Measurements from ENCODE around the gene RGS11. TPM values are rescaled to one million over a fixed set of nuclear protein-coding genes. Genes with fewer than 3 reads are reported as not detected.

Gene RGS11
- polyA plus RNA-seq, 1 donor from 2014 or later = 3.5 TPM

DNA sequence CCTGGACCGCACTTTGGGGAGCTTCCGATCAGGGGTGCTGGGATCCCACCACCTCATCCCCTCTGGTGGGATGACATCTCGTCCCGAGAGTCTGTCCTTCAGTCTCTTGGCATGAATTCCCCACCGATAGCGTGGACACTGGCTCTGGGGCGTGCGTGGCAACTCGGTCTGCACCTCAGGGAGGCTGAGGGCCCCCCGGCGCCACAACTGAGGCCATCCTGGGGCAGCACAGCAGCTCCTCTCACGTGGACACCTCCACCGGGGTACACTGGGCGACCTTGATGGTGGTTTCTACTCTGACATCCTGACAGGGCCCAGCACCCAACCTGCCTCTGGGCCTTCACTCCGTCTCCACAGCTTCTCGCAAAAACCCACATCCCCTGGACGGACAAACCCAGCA, 15.8 kb upstream of the RGS11 start:
- H4K20me1 ChIP-seq (ENCODE audit: insufficient read depth) = no peaks in the 10 kb centered on the region
- no peaks in the 10 kb centered on the region for H3K79me2 ChIP-seq (replicated peaks; ENCODE audit: insufficient read depth, low read length)
- H2AFZ ChIP-seq (ENCODE audit: low read depth, low read length) = no peak overlapping the region
- no peaks in the 10 kb centered on the region for H3K9me3 ChIP-seq (ENCODE audit: low read length)
- no peaks in the 10 kb centered on the region for H3F3A ChIP-seq (ENCODE audit: insufficient read depth, low read length, poor library complexity, severe bottlenecking)
- no peak overlapping the region for H3K4me3 ChIP-seq (ENCODE audit: low read length)
- no peak overlapping the region for H3K27ac ChIP-seq (ENCODE audit: low read length)
- TF ChIP-seq EZH2 (IDR thresholded peaks at IDR 0.05; ENCODE audit: borderline replicate concordance, insufficient read depth, low read length, poor library complexity, severe bottlenecking) (no peak), TAF1 (IDR thresholded peaks at IDR 0.05; ENCODE audit: low read depth) (no peak), EP300 (conservative IDR thresholded peaks at IDR 0.05; ENCODE audit: poor library complexity, severe bottlenecking) (no peak), MXI1 (conservative IDR thresholded peaks at IDR 0.05; ENCODE audit: poor library complexity, severe bottlenecking) (no peak), SMC3 (conservative IDR thresholded peaks at IDR 0.05; ENCODE audit: poor library complexity) (no peak), RAD21 (conservative IDR thresholded peaks at IDR 0.05) (no peak), POLR2AphosphoS5 (IDR thresholded peaks at IDR 0.05) (no peak)
- TF ChIP-seq, protein P1, sequence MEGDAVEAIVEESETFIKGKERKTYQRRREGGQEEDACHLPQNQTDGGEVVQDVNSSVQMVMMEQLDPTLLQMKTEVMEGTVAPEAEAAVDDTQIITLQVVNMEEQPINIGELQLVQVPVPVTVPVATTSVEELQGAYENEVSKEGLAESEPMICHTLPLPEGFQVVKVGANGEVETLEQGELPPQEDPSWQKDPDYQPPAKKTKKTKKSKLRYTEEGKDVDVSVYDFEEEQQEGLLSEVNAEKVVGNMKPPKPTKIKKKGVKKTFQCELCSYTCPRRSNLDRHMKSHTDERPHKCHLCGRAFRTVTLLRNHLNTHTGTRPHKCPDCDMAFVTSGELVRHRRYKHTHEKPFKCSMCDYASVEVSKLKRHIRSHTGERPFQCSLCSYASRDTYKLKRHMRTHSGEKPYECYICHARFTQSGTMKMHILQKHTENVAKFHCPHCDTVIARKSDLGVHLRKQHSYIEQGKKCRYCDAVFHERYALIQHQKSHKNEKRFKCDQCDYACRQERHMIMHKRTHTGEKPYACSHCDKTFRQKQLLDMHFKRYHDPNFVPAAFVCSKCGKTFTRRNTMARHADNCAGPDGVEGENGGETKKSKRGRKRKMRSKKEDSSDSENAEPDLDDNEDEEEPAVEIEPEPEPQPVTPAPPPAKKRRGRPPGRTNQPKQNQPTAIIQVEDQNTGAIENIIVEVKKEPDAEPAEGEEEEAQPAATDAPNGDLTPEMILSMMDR (IDR thresholded peaks at IDR 0.05; ENCODE audit: poor library complexity, severe bottlenecking) = no peak
- TF ChIP-seq, protein P2, sequence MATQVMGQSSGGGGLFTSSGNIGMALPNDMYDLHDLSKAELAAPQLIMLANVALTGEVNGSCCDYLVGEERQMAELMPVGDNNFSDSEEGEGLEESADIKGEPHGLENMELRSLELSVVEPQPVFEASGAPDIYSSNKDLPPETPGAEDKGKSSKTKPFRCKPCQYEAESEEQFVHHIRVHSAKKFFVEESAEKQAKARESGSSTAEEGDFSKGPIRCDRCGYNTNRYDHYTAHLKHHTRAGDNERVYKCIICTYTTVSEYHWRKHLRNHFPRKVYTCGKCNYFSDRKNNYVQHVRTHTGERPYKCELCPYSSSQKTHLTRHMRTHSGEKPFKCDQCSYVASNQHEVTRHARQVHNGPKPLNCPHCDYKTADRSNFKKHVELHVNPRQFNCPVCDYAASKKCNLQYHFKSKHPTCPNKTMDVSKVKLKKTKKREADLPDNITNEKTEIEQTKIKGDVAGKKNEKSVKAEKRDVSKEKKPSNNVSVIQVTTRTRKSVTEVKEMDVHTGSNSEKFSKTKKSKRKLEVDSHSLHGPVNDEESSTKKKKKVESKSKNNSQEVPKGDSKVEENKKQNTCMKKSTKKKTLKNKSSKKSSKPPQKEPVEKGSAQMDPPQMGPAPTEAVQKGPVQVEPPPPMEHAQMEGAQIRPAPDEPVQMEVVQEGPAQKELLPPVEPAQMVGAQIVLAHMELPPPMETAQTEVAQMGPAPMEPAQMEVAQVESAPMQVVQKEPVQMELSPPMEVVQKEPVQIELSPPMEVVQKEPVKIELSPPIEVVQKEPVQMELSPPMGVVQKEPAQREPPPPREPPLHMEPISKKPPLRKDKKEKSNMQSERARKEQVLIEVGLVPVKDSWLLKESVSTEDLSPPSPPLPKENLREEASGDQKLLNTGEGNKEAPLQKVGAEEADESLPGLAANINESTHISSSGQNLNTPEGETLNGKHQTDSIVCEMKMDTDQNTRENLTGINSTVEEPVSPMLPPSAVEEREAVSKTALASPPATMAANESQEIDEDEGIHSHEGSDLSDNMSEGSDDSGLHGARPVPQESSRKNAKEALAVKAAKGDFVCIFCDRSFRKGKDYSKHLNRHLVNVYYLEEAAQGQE (IDR thresholded peaks at IDR 0.05; ENCODE audit: borderline replicate concordance) = no peak
- no peaks in the 10 kb centered on the region for H3K27me3 ChIP-seq (ENCODE audit: insufficient read depth, low read depth, low read length)
- H3K4me2 ChIP-seq (ENCODE audit: low read length) = no peak overlapping the region
- H3K36me3 ChIP-seq (ENCODE audit: insufficient read depth, low read length) = peaks cover under 1% of the 10 kb centered on the region
- H3K9me2 ChIP-seq (ENCODE audit: insufficient read depth, low read length) = no peaks in the 10 kb centered on the region
- H3K9ac ChIP-seq (ENCODE audit: low read length) = no peak overlapping the region

DNA sequence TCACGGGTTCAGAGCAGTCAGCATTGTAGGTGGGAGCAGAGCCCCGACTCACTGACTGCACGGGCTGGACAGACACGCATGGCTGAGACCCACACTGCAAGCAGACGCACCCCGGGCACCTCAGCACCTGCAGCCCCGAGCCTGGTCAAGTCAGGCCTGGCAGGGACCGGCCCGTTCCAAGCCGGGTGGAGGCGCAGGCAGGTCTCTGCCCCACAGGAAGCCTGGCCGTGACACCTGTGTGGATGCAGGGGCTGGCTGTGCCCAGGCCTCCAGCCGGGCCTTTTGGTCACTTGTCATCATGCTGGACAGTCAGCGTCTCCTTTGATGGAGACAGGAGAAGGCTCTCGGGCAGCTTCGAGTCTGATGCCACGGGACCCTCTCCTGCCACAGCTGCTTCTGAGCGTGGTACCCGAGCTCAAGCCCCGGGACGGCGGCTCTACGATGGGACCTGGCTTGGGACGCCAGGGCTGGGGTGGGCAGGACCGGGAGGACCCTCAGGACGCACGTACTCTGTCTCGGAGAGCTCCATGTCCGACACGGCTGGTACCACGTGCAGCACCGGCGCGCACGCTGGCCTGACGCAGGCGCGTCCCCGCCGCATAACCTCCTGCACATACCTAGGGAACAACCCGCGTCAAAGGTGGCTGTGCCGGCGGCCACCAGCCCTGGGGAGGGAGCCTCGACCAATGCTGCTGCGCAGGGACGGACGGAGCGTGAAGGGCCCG, 15.1 kb upstream of the RGS11 start:
- Histone ChIP-seq H3K9me3 (ENCODE audit: low read length) (no peaks in the 10 kb centered on the region), H3K79me2 (replicated peaks; ENCODE audit: insufficient read depth, low read length) (no peaks in the 10 kb centered on the region), H3K27ac (ENCODE audit: low read length) (no peak overlapping the region), H3K9ac (ENCODE audit: low read length) (no peak overlapping the region), H3K9me2 (ENCODE audit: insufficient read depth, low read length) (no peaks in the 10 kb centered on the region), H2AFZ (ENCODE audit: low read depth, low read length) (no peak overlapping the region), H3K4me2 (ENCODE audit: low read length) (no peak overlapping the region), H3K27me3 (ENCODE audit: insufficient read depth, low read depth, low read length) (no peaks in the 10 kb centered on the region), H3K4me3 (ENCODE audit: low read length) (no peak overlapping the region), H3K36me3 (ENCODE audit: insufficient read depth, low read length) (peaks cover 4% of the 10 kb centered on the region), H3F3A (ENCODE audit: insufficient read depth, low read length, poor library complexity, severe bottlenecking) (no peaks in the 10 kb centered on the region), H4K20me1 (ENCODE audit: insufficient read depth) (no peaks in the 10 kb centered on the region)
- TF ChIP-seq RAD21 (conservative IDR thresholded peaks at IDR 0.05) = no peak
- TF ChIP-seq EZH2 (IDR thresholded peaks at IDR 0.05; ENCODE audit: borderline replicate concordance, insufficient read depth, low read length, poor library complexity, severe bottlenecking) = no peak
- TF ChIP-seq POLR2AphosphoS5 (IDR thresholded peaks at IDR 0.05) = no peak
- TF ChIP-seq, protein P2 (IDR thresholded peaks at IDR 0.05; ENCODE audit: borderline replicate concordance) = no peak
- no peak for TF ChIP-seq SMC3 (conservative IDR thresholded peaks at IDR 0.05; ENCODE audit: poor library complexity)
- TF ChIP-seq EP300 (conservative IDR thresholded peaks at IDR 0.05; ENCODE audit: poor library complexity, severe bottlenecking) = no peak
- TF ChIP-seq, protein P1 (IDR thresholded peaks at IDR 0.05; ENCODE audit: poor library complexity, severe bottlenecking) = no peak
- TF ChIP-seq TAF1 (IDR thresholded peaks at IDR 0.05; ENCODE audit: low read depth) = no peak
- no peak for TF ChIP-seq MXI1 (conservative IDR thresholded peaks at IDR 0.05; ENCODE audit: poor library complexity, severe bottlenecking)

Measured in neural cell (in vitro differentiated cells).